ENCODE results near the gene CD300A.

GRCh38 chr17:74432766-74433391, 33.6 kb upstream of the CD300A start:
- TF ChIP-seq YY1 (IDR thresholded peaks at IDR 0.05; ENCODE audit: low read depth) (no peak), RAD21 (IDR thresholded peaks at IDR 0.05; ENCODE audit: low read depth) (no peak), CEBPB (IDR thresholded peaks at IDR 0.05) (no peak), MAX (IDR thresholded peaks at IDR 0.05) (no peak), USF1 (IDR thresholded peaks at IDR 0.05) (no peak), EP300 (IDR thresholded peaks at IDR 0.05; ENCODE audit: borderline replicate concordance) (no peak)
